ENCODE results near the gene MBLAC1.

Gene MBLAC1, protein sequence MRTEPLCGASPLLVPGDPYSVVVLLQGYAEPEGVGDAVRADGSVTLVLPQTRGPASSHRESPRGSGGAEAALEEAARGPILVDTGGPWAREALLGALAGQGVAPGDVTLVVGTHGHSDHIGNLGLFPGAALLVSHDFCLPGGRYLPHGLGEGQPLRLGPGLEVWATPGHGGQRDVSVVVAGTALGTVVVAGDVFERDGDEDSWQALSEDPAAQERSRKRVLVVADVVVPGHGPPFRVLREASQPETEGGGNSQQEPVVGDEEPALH

DNA sequence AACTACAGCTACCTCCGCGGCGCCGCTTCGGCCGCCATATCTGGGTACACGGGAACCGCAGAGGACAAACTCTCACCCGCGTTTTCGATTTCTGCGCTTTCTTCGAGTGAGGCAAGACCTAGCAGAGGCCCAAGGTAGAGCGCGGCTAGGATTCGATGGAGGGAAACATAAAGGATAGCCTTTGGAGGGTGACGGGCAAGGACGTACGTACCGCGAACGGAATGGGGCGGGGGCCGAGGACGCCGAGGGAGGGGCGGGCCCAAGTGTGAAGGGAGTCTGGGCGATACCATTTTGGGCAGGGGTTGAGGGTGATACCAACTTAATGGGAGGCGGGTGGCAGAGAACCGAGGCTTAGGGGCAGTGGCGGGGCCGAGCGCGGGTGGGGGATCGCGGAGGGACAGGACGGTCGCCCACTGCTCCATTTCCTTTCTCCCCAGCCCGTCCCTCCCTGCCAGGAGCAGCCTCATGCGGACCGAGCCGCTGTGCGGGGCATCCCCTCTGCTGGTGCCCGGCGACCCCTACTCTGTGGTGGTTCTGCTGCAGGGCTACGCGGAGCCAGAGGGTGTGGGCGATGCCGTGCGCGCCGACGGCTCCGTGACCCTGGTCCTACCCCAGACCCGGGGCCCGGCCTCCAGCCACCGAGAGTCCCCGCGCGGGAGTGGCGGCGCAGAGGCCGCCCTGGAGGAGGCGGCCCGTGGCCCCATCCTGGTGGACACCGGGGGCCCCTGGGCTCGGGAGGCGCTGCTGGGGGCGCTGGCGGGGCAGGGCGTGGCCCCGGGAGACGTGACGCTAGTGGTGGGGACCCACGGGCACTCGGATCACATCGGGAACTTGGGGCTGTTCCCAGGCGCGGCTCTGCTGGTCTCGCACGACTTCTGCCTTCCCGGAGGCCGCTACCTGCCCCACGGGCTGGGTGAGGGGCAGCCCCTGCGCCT, at the start of gene MBLAC1:
Gene MBLAC1 (plus strand): TSS at position 37 of the 935 bp plus-strand sequence. CDS start 429 bp downstream, at position 466.
- TF ChIP-seq, protein P1, sequence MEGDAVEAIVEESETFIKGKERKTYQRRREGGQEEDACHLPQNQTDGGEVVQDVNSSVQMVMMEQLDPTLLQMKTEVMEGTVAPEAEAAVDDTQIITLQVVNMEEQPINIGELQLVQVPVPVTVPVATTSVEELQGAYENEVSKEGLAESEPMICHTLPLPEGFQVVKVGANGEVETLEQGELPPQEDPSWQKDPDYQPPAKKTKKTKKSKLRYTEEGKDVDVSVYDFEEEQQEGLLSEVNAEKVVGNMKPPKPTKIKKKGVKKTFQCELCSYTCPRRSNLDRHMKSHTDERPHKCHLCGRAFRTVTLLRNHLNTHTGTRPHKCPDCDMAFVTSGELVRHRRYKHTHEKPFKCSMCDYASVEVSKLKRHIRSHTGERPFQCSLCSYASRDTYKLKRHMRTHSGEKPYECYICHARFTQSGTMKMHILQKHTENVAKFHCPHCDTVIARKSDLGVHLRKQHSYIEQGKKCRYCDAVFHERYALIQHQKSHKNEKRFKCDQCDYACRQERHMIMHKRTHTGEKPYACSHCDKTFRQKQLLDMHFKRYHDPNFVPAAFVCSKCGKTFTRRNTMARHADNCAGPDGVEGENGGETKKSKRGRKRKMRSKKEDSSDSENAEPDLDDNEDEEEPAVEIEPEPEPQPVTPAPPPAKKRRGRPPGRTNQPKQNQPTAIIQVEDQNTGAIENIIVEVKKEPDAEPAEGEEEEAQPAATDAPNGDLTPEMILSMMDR (IDR thresholded peaks at IDR 0.05): no peak

DNA sequence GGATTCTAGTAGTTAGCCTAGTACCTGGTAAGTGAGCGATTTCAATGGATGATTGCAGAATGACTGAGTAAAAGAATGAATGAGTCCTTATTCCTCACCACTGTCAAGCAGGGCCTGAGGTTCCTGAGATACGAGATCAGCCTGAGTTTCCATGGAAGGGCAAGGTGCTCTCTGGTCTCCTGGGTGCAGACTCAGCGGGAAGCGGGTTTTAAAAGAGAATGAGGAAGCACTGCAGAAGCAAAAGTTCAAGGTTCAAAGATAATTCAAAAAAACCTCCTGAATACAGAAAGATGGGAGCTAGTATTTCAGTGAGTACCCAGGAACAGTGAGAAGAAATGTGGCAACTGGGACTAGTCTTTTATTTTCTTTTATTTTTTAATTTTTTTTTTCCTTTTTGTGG, 49.6 kb upstream of the MBLAC1 start:
- TF ChIP-seq, protein P1 (IDR thresholded peaks at IDR 0.05): no peak

DNA sequence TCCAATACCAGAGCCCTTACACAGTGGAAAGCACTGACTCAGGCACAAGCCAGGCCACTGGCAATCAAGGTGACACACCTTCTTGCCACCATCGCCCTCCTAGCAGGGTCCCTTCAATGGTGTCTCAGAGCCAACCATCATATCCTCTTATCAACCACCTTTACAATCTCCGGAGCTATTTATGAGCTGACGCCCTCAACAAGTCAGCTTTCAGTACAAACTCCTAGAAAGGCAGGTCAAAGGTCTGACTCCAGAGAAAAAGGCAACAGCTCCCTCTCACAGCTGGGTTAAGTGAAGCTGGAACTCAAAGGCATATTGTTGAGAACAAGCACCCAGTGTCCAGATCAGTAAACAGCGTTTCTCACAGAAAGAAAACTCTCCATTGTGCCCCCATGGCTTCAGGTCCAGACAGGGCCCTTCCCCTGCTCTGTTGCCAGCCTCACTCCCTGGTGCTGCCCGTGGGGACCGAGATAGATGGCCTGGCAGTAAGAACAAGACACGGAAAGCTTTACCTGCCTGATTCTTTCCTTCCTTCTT, 47.7 kb upstream of the MBLAC1 start:
- TF ChIP-seq, protein P1 (IDR thresholded peaks at IDR 0.05): no peak

DNA sequence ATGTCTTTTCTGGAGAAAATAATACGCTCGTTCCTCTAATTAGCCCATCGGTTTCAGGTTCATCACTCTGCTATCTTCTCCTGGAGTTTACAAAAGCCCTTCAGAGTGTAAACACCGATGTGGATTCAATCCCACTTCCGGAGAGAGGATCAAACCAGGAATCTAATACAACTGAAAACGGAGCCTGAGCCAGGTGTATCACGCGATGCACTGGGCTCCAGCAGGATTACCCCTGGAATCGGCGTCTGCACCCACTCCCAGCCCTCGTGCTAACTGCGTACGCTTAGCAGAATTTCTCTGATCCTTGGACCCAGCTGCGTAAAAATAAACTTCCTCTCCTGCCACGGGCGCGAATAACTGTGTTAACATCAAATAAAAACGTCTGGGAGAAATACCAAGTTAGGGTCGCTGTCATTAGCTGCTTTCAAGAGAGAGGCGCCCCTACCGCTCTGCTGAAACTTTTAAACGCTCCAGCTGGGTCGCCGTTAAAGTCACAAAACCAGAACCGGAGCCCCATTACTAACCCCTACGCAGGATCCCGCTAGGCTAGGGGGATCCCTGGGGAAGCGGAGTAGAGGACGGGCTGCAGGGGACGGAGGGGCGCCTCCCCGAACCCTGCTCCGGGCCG, 45.7 kb upstream of the MBLAC1 start:
- TF ChIP-seq, protein P1 (IDR thresholded peaks at IDR 0.05): no peak

DNA sequence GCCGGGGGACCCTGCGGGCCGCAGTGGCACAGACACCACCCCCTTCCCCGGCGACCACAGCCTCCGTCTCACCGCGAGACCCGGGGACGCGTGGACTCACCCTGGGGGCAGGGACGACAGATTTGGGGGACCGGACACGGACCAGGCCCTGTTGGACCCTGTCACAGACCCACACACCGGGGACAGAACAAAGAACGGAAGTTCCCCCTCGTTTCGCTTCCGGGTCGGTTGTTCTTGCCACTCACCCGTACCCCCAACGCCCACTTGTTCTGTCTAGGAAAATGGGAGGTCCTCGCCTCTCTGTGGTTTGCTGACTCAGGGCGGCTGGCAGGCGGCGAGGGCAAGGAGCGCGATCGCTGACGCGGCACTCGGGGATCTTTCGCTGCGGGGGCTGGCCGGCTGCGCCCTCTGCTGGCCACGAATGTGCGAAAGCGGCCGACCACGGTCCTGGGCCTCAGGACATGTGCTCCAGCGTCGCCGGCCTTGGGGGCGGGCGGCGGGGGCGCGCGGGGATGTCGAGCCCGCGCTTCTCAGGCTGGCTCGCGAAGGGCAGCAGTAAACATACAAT, 45.1 kb upstream of the MBLAC1 start, which contains the start of gene ZNF3:
Gene ZNF3 (minus strand): TSS at position 189 of the 568 bp plus-strand sequence. CDS start 4,366 bp downstream, outside the sequence.
- TF ChIP-seq, protein P1 (IDR thresholded peaks at IDR 0.05): peak; percentile 97

DNA sequence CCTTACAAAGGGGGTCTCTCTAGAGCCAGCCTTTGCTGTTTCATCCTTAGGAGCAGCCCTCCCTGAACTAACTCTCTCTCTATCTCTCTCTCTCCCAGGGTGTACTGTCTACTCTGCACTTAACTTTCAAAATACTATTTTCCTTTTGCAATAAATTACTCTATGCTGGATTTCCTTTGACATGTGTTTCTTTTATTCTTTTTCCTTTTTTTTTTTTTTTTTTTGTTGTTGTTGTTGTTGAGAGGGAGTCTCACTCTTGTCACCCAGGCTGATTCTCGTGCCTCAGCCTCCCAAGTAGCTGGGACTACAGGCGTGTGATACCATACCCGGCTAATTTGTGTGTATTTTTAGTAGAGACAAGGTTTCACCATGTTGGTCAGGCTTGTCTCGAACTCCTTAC, 43.8 kb upstream of the MBLAC1 start:
- TF ChIP-seq, protein P1 (IDR thresholded peaks at IDR 0.05): no peak

DNA sequence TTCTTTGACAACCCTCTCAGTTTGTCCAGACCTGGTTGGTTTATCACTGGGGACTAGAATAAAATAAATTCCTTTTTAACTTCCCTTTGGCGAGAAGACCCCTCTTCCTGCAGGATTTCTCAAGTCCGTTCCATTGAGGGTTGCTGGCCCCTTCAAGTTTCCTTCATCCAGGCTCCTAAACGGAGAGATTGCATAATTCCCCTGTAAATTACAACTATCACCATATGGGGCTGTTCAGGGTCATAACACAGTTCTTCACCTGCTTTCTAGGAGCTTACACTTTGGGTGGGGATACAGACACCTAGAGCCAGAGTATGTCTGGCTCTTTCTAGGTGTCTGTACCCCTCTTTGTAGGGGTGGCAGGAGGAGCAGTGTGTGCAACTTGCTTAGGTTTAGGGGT, 41.3 kb upstream of the MBLAC1 start:
- TF ChIP-seq, protein P1 (IDR thresholded peaks at IDR 0.05): no peak

Data from LNCAP (cell line).